ENCODE results near the gene SMYD3. TPM values are rescaled to one million over a fixed set of nuclear protein-coding genes. Genes with fewer than 3 reads are reported as not detected.

Gene SMYD3
- total and polyA plus RNA-seq, 9 of the 15 experiments (the other 6 are each of a cell fraction or from before 2014, with no cell fraction given) = 128 to 440 (median 197) TPM

- no peak for TF ChIP-seq BCLAF1 (IDR thresholded peaks at IDR 0.05; ENCODE audit: borderline replicate concordance in 1 of 2, control insufficient read depth in 1 of 2, low read depth in 2 of 2, low read length in 1 of 2)
- no peak for TF ChIP-seq HDAC2 (IDR thresholded peaks at IDR 0.05)
- peak; percentile 27; the same call in 1 of the 2 replicates for TF ChIP-seq BHLHE40 (IDR thresholded peaks at IDR 0.05; ENCODE audit: low read length)
- 0 out of 4 replicates have a peak, but pooled peaks of 1 of the 2 experiments have one; percentile 31 for TF ChIP-seq TRIM24 (IDR thresholded peaks at IDR 0.05)
- TF ChIP-seq CBX5 (IDR thresholded peaks at IDR 0.05; ENCODE audit: borderline replicate concordance, low read depth) = 0 out of 2 replicates have a peak, but pooled peaks have one; percentile 19
- no peak for TF ChIP-seq SOX6 (IDR thresholded peaks at IDR 0.05)
- peak; percentile 56; the same call in 1 of the 2 replicates for TF ChIP-seq MYBL2 (IDR thresholded peaks at IDR 0.05; ENCODE audit: low read depth)
- TF ChIP-seq MYBL2 (CRISPR knock-in tag; IDR thresholded peaks at IDR 0.05; ENCODE audit: borderline replicate concordance) = no peak
- 0 out of 4 replicates have a peak, but pooled peaks of 1 of the 2 experiments have one; percentile 21 for TF ChIP-seq MAZ (CRISPR knock-in tag; conservative IDR thresholded peaks at IDR 0.05 in 1 of 2, IDR thresholded peaks at IDR 0.05 in 1 of 2)
- TF ChIP-seq SRF (CRISPR knock-in tag; IDR thresholded peaks at IDR 0.05) = no peak
- TF ChIP-seq HSF4 (CRISPR knock-in tag; IDR thresholded peaks at IDR 0.05; ENCODE audit: borderline replicate concordance) = peak; percentile 25; the same call in 1 of the 2 replicates
- TF ChIP-seq ZNF175 (CRISPR knock-in tag; IDR thresholded peaks at IDR 0.05; ENCODE audit: low read depth) = peak; percentile 91
- TF ChIP-seq ZNF589 (CRISPR knock-in tag; IDR thresholded peaks at IDR 0.05; ENCODE audit: low read depth) = peak; percentile 94; the same call in 1 of the 2 replicates
- peak; percentile 63 for TF ChIP-seq TFAP4 (CRISPR knock-in tag; IDR thresholded peaks at IDR 0.05; ENCODE audit: borderline replicate concordance)
- peak; percentile 70 for TF ChIP-seq ZBTB17 (CRISPR knock-in tag; IDR thresholded peaks at IDR 0.05)
- peak; percentile 94 for TF ChIP-seq ZNF584 (CRISPR knock-in tag; IDR thresholded peaks at IDR 0.05; ENCODE audit: low read depth)
- TF ChIP-seq JUN (IDR thresholded peaks at IDR 0.05; ENCODE audit: borderline replicate concordance, low read depth, low read length) = peak; percentile 70; the same call in 1 of the 2 replicates
- TF ChIP-seq JUN (CRISPR knock-in tag; IDR thresholded peaks at IDR 0.05; ENCODE audit: borderline replicate concordance) = no peak
- peak; percentile 59; the same call in 1 of the 2 replicates for TF ChIP-seq BACH1 (tag; IDR thresholded peaks at IDR 0.05)
- no peak for TF ChIP-seq ZNF75A (CRISPR knock-in tag; IDR thresholded peaks at IDR 0.05)
- TF ChIP-seq MYC (IDR thresholded peaks at IDR 0.05; ENCODE audit: low read depth, low read length) = peak; percentile 94
- TF ChIP-seq MYC (CRISPR knock-in tag; IDR thresholded peaks at IDR 0.05; ENCODE audit: borderline replicate concordance, low read depth) = no peak
Measured at GRCh38 chr1:246428542-246429308, 78.4 kb downstream of the SMYD3 start (continued).

All from K562 (cell line).